Hepatocyte (in vitro differentiated cells): ENCODE measurements around the gene USP24.

Experiments used
- EZH2 ChIP-seq: fragments of 200-600 bp; sonication (generic); IDR thresholded peaks from 2 replicates; pipeline ENCODE4 v1.6.1; 2016; ENCODE audit warnings: antibody characterized with exemption, mild to moderate bottlenecking, borderline replicate concordance
- EZH2phosphoT487 ChIP-seq: fragments of 200-600 bp; sonication (generic); IDR thresholded peaks from one replicate; pipeline ENCODE4 v1.6.1; 2018; ENCODE audit warnings: antibody characterized with exemption, mild to moderate bottlenecking, low read depth, moderate library complexity; ENCODE audit not compliant: unreplicated experiment, severe bottlenecking
- TF ChIP-seq, protein P1 (sequence below): fragments of 200-600 bp; sonication (generic); IDR thresholded peaks from 2 replicates; pipeline ENCODE4 v1.5.1; 2016; ENCODE audit warnings: antibody characterized with exemption, mild to moderate bottlenecking; ENCODE audit not compliant: poor library complexity

DNA sequence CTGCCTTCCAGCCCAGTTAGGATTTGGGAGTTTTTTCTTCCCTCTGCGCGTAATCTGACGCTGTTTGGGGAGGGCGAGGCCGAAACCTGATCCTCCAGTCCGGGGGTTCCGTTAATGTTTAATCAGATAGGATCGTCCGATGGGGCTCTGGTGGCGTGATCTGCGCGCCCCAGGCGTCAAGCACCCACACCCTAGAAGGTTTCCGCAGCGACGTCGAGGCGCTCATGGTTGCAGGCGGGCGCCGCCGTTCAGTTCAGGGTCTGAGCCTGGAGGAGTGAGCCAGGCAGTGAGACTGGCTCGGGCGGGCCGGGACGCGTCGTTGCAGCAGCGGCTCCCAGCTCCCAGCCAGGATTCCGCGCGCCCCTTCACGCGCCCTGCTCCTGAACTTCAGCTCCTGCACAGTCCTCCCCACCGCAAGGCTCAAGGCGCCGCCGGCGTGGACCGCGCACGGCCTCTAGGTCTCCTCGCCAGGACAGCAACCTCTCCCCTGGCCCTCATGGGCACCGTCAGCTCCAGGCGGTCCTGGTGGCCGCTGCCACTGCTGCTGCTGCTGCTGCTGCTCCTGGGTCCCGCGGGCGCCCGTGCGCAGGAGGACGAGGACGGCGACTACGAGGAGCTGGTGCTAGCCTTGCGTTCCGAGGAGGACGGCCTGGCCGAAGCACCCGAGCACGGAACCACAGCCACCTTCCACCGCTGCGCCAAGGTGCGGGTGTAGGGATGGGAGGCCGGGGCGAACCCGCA lies 175.7 kb downstream of the USP24 start, which contains the start of gene PCSK9:
- TF ChIP-seq, protein P1, sequence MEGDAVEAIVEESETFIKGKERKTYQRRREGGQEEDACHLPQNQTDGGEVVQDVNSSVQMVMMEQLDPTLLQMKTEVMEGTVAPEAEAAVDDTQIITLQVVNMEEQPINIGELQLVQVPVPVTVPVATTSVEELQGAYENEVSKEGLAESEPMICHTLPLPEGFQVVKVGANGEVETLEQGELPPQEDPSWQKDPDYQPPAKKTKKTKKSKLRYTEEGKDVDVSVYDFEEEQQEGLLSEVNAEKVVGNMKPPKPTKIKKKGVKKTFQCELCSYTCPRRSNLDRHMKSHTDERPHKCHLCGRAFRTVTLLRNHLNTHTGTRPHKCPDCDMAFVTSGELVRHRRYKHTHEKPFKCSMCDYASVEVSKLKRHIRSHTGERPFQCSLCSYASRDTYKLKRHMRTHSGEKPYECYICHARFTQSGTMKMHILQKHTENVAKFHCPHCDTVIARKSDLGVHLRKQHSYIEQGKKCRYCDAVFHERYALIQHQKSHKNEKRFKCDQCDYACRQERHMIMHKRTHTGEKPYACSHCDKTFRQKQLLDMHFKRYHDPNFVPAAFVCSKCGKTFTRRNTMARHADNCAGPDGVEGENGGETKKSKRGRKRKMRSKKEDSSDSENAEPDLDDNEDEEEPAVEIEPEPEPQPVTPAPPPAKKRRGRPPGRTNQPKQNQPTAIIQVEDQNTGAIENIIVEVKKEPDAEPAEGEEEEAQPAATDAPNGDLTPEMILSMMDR: no peak
- TF ChIP-seq EZH2phosphoT487 (no peak), EZH2 (peak; percentile 39)
